BLaER1 treated with 17β-estradiol and CSF1 and Interleukin-3, amounts not matched to agents 10 nM and 100 nM (cell line): ENCODE results near the gene C19orf12.
"Not testable (repeated sequence)": the region's sequence is repeated elsewhere in the genome, so short reads cannot be mapped to it uniquely, and the experiment has no call there.

Experiments
- H3K27ac ChIP-seq, 11 experiments: shearing (Covaris generic); formaldehyde crosslinking; 2 replicates each; pipeline ENCODE4 v1.8.1; 2022
- H3K27me3 ChIP-seq, 11 experiments: shearing (Covaris generic); formaldehyde crosslinking; 2 replicates each; pipeline ENCODE4 v1.8.1; 2022
- H3K36me3 ChIP-seq, 11 experiments: shearing (Covaris generic); formaldehyde crosslinking; 2 replicates each; pipeline ENCODE4 v1.8.1; 2022
- H3K4me1 ChIP-seq, 10 experiments: shearing (Covaris generic); formaldehyde crosslinking; 2 replicates each; pipeline ENCODE4 v1.8.1; 2022
- H3K4me2 ChIP-seq, 11 experiments: shearing (Covaris generic); formaldehyde crosslinking; 2 replicates each; pipeline ENCODE4 v1.8.1; 2022
- H3K4me3 ChIP-seq, 10 experiments: shearing (Covaris generic); formaldehyde crosslinking; 2 replicates each; pipeline ENCODE4 v1.8.1; 2022
- H3K9ac ChIP-seq, 11 experiments: shearing (Covaris generic); formaldehyde crosslinking; 2 replicates each; pipeline ENCODE4 v1.8.1; 2022
- H3K9me3 ChIP-seq, 11 experiments: shearing (Covaris generic); formaldehyde crosslinking; replicated peaks in 1 of 11; 2 replicates each; pipeline ENCODE4 v1.8.1; 2022
- H4K20me1 ChIP-seq, 11 experiments: shearing (Covaris generic); formaldehyde crosslinking; 2 replicates each; pipeline ENCODE4 v1.8.1; 2022
- Cebpa-rat ChIP-seq, 11 experiments: shearing (Covaris generic); IDR thresholded peaks; 2 replicates each; pipeline ENCODE4 v1.8.1; 2022

The C19orf12 gene

DNA sequence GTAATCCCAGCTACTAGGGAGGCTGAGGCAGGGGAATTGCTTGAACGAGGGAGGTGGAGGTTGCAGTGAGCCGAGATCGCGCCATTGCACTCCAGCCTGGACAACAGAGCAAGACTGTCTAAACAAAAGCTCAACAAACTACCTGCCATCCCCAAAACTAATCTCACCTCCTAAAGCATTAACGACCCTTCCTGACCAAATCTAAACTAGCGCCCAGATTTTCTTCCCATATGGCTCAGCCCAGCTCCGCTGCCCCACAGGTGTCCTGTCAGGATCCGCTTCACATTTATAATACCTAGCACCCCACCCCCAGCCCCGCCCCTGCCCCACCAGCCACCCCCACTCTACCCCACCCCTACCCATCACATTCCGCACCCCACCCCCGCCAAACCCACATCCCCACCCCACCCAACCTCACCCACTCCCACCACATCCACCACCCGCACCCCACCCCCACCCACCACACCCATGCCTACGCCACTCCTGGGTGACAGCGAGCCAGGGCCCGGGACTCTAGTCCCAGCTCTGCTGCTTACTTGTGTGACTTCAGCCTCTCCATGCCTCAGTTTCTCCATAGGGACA lies 599 bp downstream of the C19orf12 start:
- peak overlapping the region; percentile 95 to 99 (median 98) for H3K9ac ChIP-seq
- H3K36me3 ChIP-seq = peaks cover 0 to 35% (median 6%) of the 10 kb centered on the region in 11 experiments; a peak in 10 of 22 replicates
- H3K4me2 ChIP-seq = peak overlapping the region; percentile 90 to 99 (median 95)
- H3K4me3 ChIP-seq = peak overlapping the region; percentile 87 to 98 (median 94)
- no peak for TF ChIP-seq Cebpa-rat (IDR thresholded peaks at IDR 0.05)
- H3K27ac ChIP-seq = peak overlapping the region; percentile 96 to 99 (median 98)
- peaks cover 22 to 53% (median 39%) of the 10 kb centered on the region in 11 experiments; a peak in 20 of 22 replicates for H4K20me1 ChIP-seq
- no peaks in the 10 kb centered on the region for H3K27me3 ChIP-seq
- H3K4me1 ChIP-seq = peaks cover 49 to 64% (median 60%) of the 10 kb centered on the region in 10 experiments
- no peaks in the 10 kb centered on the region for H3K9me3 ChIP-seq

DNA sequence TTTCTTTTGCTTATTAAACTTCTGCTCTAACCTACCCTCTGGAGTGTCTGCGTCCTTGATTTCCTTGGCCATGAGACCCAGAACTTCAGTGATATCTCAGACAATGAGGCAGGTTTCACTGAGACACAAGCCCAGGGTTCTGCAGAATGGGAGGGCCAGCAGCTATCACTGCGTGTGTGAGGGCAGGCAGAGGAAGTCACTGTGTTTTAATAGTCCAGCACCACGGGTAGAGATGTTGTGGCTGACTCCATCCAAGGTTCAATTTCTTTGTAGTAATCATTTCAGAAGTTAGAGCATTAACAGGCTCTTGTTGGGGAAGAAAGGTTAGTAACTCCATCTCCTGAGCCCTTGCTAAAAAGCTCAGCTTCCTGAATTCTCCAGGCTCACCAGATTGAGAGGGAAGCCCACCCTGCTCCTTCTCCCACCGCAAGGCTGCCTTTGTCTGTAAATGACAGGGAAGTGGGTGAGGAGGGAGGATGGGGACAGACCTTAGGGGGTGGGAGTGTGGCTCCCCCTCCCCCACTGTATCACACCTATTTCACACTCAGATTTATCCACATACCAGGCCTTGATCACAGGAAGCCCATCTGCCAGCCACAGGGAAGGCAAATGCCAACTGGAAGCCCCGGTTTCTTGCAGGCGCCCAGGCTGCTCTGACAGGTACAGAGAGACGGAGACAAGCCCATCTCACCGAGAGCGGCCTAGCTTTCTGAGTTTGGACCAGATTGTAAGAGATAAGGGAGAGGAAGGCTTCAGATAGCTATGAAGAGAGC lies 2.1 kb downstream of the C19orf12 start:
- peak overlapping the region; percentile 87 to 99 (median 93) for H3K4me2 ChIP-seq
- peaks cover 36 to 68% (median 54%) of the 10 kb centered on the region in 11 experiments; a peak in 20 of 22 replicates for H4K20me1 ChIP-seq
- H3K9ac ChIP-seq = peak overlapping the region in 9 of 11 experiments; percentile 5 to 69 (median 54); a peak in 11 of 22 replicates

DNA sequence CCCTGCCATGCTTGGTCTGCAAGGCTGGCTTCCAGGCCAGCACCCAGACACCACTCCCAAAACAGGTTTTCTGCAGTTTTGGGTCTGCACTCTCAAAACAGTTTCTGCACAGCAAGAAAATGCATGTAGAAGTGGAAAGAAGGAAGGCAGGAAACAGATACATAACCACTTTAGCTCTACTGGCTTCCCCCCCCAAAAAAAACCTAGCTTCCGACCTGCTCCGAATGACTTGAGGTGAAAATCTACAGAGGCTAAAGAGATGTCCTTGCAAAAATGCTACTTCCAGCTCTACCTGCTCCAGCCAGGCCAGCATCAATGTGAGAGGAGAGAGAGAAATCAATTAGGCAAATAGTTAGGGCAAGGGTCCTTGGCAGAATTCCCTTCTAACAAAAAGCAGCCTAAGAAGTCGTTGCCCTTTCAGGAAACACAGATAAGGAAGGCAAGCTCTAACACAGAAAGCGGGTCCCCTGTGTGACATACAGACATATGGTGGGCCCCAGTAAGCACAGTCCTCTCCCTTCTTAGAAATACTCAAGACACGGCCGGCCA lies 3.4 kb downstream of the C19orf12 start:
- peaks cover 36 to 77% (median 66%) of the 10 kb centered on the region in 11 experiments; a peak in 20 of 22 replicates for H4K20me1 ChIP-seq
- TF ChIP-seq Cebpa-rat (IDR thresholded peaks at IDR 0.05) = no peak
- H3K27ac ChIP-seq = no peak overlapping the region
- H3K4me2 ChIP-seq = peak overlapping the region; percentile 30 to 98 (median 92)
- peaks cover 20 to 61% (median 31%) of the 10 kb centered on the region in 11 experiments for H3K36me3 ChIP-seq
- H3K27me3 ChIP-seq = no peaks in the 10 kb centered on the region
- H3K9ac ChIP-seq = peak overlapping the region in 3 of 11 experiments; percentile 30 to 44 (median 39); a peak in 5 of 22 replicates
- H3K9me3 ChIP-seq = no peaks in the 10 kb centered on the region
- peaks cover 45 to 67% (median 61%) of the 10 kb centered on the region in 10 experiments for H3K4me1 ChIP-seq
- H3K4me3 ChIP-seq = no peak overlapping the region

More for the DNA sequence above, 2.1 kb downstream of the C19orf12 start:
- Histone ChIP-seq H3K27me3 (no peaks in the 10 kb centered on the region), H3K4me1 (peaks cover 49 to 70% (median 62%) of the 10 kb centered on the region in 10 experiments), H3K4me3 (peak overlapping the region in 5 of 10 experiments; percentile 53 to 98 (median 57); a peak in 3 of 20 replicates), H3K9me3 (no peaks in the 10 kb centered on the region), H3K36me3 (peaks cover 9 to 48% (median 18%) of the 10 kb centered on the region in 11 experiments), H3K27ac (peak overlapping the region in 4 of 11 experiments; percentile 5 to 40 (median 8); a peak in 2 of 22 replicates)
- TF ChIP-seq Cebpa-rat (IDR thresholded peaks at IDR 0.05) = no peak

GRCh38 chr19:29709440-29709798 lies 5.6 kb downstream of the C19orf12 start:
- H3K36me3 ChIP-seq = peaks cover 43 to 83% (median 53%) of the 10 kb centered on the region in 11 experiments
- H4K20me1 ChIP-seq = peaks cover 41 to 98% (median 84%) of the 10 kb centered on the region in 11 experiments; a peak in 20 of 22 replicates
- peak overlapping the region in 2 of 11 experiments; percentile 4 to 12; a peak in 1 of 22 replicates for H3K27ac ChIP-seq
- not testable (repeated sequence) for H3K4me3 ChIP-seq, H3K27me3 ChIP-seq, H3K9me3 ChIP-seq
- H3K4me1 ChIP-seq = peaks cover 37 to 55% (median 50%) of the 10 kb centered on the region in 10 experiments
- peak overlapping the region in 5 of 11 experiments; percentile 34 to 52 (median 44); a peak in 8 of 22 replicates for H3K4me2 ChIP-seq
- H3K9ac ChIP-seq = 0 out of 22 replicates have a peak overlapping the region, but pooled peaks of 1 of the 11 experiments have one; percentile 35

GRCh38 chr19:29708554-29709439 lies 6.3 kb downstream of the C19orf12 start:
- H3K4me3 ChIP-seq = no peak overlapping the region
- H3K4me2 ChIP-seq = no peak overlapping the region; a peak in 2 of 22 replicates
- no peaks in the 10 kb centered on the region for H3K9me3 ChIP-seq
- peaks cover 49 to 89% (median 59%) of the 10 kb centered on the region in 11 experiments for H3K36me3 ChIP-seq
- H3K27ac ChIP-seq = peak overlapping the region in 2 of 11 experiments; percentile 4 to 12; a peak in 1 of 22 replicates
- no peak for TF ChIP-seq Cebpa-rat (IDR thresholded peaks at IDR 0.05)
- peak overlapping the region in 4 of 11 experiments; percentile 5 to 29 (median 18); a peak in 2 of 22 replicates for H3K9ac ChIP-seq
- H4K20me1 ChIP-seq = peaks cover 41 to 99% (median 88%) of the 10 kb centered on the region in 11 experiments; a peak in 20 of 22 replicates
- peaks cover 31 to 49% (median 44%) of the 10 kb centered on the region in 10 experiments for H3K4me1 ChIP-seq
- H3K27me3 ChIP-seq = no peaks in the 10 kb centered on the region

- Histone ChIP-seq H3K27me3 (no peaks in the 10 kb centered on the region), H4K20me1 (peaks cover 37 to 99% (median 86%) of the 10 kb centered on the region in 11 experiments; a peak in 20 of 22 replicates), H3K4me3 (no peak overlapping the region), H3K9me3 (no peaks in the 10 kb centered on the region), H3K27ac (no peak overlapping the region), H3K9ac (peak overlapping the region in 1 of 11 experiments; percentile 34; a peak in 1 of 22 replicates), H3K4me2 (no peak overlapping the region), H3K4me1 (peaks cover 9 to 28% (median 23%) of the 10 kb centered on the region in 10 experiments), H3K36me3 (peaks cover 69 to 90% (median 76%) of the 10 kb centered on the region in 11 experiments)
- no peak for TF ChIP-seq Cebpa-rat (IDR thresholded peaks at IDR 0.05)
Measured at GRCh38 chr19:29706635-29707034, 8.4 kb downstream of the C19orf12 start.

GRCh38 chr19:29705706-29706105 lies 9.4 kb downstream of the C19orf12 start:
- TF ChIP-seq Cebpa-rat (IDR thresholded peaks at IDR 0.05) = no peak
- Histone ChIP-seq H3K4me2 (no peak overlapping the region), H3K9ac (0 out of 22 replicates have a peak overlapping the region, but pooled peaks of 1 of the 11 experiments have one; percentile 7), H3K9me3 (no peaks in the 10 kb centered on the region), H3K4me1 (peaks cover 5 to 21% (median 15%) of the 10 kb centered on the region in 10 experiments; a peak in 15 of 20 replicates), H3K27me3 (no peaks in the 10 kb centered on the region), H3K36me3 (peaks cover 71 to 92% (median 78%) of the 10 kb centered on the region in 11 experiments), H3K27ac (no peak overlapping the region), H4K20me1 (peaks cover 30 to 99% (median 78%) of the 10 kb centered on the region in 11 experiments; a peak in 20 of 22 replicates), H3K4me3 (no peak overlapping the region)
